M059J (cell line): ENCODE measurements around the gene SCNM1. TPM values are rescaled to one million over a fixed set of nuclear protein-coding genes. Genes with fewer than 3 reads are reported as not detected.
"Not testable (repeated sequence)": the region's sequence is repeated elsewhere in the genome, so short reads cannot be mapped to it uniquely, and the experiment has no call there.

Experiments used
- DNase-seq: peaks from one replicate; pipeline ENCODE4 v3.0.0-alpha.2; 2012; ENCODE audit warnings: low read depth
- total RNA-seq: library from RNA; depleted of rRNA; stranded (reverse); fragments of >200 nt; shearing (Covaris generic); gene quantifications from 2 replicates; pipeline ENCODE4 v1.2.3, GENCODE V29; 2014; rRNA removed

Gene SCNM1
- total RNA-seq, 1 experiment from 2014 or later: 92.2 TPM

DNA sequence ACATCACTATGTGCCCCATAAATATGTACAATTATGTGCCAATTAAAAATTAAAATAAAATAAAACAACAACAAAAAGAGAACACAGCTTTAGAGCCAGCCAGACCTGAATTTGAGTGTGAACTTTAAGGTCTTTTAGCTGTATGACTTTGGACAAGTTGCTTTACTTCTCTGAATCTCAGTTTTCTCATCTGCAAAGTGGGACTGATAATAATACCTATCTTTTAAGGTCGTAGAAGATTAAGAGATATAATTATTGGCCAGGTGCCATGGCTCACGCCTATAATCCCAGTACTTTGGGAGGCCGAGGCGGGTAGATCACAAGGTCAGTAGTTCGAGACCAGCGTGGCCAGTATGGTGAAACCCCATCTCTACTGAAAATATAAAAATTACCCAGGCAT is 27.4 kb downstream of the SCNM1 start:
- DNase-seq: no peak

DNA sequence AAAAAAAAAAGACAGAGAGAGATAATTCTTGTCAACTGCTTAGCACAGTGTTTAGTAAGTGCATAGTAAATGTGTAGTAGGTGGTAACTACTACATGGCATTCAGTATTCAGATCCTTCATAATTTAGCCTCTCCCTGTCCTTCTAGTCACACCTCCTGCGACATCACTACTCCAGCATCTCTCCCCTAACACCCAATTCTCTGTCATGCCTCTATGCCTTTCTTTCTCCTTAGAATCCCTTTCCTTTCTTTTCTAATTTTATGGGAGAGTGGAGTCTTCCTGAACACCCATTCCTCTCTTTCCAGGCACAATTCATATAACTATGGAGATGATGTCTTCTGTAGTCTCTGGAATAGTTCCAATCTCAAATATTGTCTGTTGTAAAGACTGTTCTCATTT is 27.9 kb downstream of the SCNM1 start:
- peak; percentile 20 for DNase-seq

DNA sequence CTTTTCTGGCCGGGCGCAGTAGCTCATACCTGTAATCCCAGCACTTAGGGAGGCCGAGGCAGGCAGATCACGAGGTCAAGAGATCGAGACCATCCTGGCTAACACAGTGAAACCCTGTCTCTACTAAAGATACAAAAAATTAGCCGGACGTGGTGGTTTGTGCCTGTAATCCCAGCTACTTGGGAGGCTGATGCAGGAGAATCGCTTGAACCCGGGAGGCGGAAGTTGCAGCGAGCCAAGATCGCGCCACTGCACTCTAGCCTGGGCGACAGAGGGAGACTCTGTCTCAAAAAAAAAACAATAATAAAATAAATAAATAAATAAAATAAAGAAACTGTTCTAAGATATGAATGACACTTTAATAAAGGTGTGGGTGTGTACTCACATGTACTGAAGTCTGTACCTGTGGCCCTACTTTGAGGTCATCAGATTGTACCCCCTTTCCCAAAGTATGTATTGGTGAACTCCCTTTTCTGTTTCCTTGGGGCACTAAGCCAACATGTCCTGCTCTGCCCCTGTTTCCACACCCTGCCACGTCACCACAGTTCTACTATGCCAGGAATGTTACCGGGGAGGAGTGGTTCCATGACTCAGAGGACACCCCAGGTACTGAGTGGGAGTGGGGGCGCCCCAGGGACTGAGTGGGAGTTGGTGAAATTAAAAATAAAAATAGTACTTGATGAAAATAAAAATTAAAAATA is 29.1 kb downstream of the SCNM1 start:
- DNase-seq: peak; percentile 98

DNA sequence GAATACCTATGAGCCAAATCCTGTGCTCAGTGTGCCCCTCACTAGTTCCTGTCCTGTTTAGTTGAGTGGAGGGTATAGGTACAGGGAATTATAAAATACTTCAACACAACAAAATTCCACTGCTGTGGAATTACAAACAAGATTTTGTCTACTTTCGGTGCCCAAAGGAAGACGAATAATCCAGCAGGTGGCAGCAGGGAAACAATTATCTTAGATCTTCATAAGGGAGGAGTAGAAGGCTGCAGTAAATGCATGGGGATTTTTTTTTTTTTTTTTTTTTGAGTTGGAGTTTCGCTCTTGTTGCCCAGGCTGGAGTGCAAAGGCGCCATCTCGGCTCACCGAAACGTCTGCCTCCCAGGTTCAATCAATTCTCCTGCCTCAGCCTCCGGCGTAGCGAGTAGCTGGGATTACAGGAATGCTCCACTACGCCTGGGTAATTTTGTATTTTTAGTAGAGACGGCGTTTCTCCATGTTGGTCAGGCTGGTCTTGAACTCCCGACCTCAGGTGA is 30.4 kb downstream of the SCNM1 start:
- peak; percentile 94 for DNase-seq

DNA sequence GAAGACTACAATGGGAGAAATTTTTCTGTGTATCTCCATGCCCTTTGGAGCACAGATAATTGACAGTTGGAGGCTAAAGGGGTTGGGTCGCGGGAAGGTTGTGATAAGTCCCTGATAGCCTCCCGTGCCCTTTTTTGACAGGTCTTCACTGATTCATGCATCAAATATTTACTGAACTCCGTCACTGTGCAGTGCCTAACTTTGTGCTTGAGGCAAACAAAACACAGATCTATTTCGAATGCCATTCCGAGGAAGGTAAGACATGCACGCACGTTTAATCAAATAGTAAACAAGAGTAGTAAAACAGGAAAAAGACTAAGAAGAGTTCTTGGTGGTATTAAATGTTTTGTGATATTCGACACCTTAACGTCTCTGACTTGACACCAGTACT is 31.9 kb downstream of the SCNM1 start:
- DNase-seq: no peak

DNA sequence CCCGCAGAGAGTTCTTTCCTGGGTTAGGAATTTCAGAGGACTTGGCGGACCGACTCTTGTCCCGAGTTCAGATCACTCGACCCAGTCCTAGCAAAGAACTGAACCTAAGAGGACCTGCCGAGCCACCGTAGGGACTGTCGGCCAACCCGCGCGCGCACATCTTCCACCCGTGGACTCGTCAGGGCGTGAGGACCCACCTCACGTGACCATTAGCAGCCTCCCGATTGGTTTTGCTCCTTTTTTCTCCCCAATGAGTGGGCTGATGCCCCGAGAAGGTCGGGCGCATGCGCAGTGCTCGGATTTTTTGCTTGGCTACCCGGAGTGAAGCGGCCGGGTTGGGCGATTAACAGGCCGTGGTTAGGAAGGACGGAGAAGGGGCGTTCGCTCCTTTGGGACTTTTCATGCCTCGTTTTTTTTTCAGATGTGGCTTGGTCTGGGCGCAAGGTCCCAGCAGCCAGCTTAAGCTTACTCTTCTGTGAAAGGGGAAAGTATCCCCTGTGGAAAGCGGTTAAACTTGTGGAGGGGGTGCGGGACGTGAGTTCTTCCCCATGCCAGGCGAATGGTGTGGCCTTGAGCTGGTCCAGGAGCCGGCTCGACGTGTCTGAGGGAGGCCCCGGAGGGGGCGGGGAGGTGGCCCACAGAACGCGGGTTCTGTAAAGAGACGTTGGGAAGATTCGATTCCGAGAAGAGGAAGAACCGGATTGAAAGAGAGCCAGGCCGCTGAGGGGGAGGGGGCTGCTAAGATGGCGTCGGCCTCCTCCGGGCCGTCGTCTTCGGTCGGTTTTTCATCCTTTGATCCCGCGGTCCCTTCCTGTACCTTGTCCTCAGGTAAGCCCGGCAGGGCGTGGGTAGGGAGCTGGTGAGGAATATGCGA is 32.5 kb downstream of the SCNM1 start, which contains the start of gene PIP5K1A:
TSS of gene PIP5K1A (plus strand) at position 299 of the 874 bp plus-strand sequence. CDS start at position 744, 445 bp downstream.
- peak; percentile 99 for DNase-seq

DNA sequence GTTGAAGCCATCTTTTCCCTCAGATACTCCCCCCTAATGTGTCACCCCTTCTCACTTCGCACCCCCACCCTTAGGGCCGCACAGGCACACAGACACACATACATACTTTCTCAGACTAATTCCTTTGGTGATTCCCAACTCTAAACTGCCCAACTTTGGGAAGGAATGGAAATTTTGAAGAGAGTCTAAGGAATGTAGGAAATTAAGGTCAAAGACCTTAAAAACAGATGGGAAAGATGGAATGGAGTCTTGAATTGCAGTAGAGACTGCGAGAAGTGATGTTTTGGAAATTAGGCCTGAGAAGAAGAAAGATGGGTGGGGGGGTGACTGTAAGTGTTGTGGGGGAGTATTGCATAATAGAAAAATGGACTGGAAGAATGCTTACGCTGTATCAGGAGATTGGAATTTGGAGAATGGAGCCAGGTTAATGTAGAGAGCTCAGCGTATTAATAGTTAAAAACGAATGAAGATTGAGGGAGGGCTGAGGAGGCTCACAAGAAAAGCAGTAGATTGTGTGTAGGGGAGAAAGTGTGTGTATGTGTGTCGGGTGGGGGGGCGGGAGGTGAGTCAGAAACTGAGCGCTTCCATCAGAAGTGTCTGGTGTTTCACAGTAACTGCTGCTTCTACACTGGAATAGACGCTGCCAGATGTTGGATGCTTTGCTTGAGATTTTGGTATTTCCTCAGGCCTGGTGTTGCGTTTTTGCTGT is 34.1 kb downstream of the SCNM1 start:
- peak; percentile 86 for DNase-seq

DNA sequence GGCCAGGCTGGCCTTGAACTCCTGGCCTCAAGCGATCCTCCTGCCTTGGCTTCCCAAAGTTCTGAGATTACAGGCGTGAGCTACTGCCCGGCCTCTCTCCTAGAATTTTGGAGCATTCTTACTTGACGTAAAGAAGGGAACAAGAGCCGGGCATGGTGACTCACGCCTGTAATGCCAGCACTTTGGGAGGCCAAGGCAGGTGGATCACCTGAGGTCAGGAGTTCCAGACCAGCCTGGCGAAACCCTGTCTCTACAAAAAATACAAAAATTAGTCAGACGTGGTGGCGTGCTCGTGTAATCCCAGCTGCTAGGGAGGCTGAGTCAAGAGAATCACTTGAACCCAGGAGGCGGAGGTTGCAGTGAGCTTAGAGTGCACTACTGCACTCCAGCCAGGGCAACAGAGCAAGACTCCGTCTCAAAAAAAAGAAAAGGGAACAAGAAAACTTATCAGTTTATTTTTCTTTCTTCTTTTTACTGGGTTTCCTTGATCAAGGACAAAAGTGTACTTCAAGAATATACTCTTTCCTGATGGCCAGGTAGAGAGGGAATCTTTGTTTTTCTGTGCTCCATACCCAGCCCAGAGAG is 39.5 kb downstream of the SCNM1 start:
- not testable (repeated sequence) for DNase-seq

DNA sequence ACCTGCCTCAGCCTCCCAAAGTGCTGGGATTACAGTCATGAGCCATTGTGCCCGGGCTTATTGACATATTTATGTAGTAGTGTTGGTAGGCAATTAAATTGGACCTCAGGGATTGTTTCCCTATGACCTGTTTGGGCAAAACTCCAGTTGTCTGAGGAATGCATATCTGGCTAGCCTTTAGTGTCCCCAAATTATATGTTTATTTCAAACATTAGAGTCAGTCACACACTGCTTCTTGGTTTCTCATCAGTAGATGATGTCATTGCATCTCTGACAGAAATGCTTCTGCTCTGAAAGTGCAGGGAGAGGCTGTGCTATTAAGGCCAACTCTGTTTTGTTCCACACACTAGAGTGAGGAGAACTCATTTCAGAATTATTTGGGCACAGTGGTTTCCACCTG is 44.9 kb downstream of the SCNM1 start:
- peak; percentile 94 for DNase-seq

DNA sequence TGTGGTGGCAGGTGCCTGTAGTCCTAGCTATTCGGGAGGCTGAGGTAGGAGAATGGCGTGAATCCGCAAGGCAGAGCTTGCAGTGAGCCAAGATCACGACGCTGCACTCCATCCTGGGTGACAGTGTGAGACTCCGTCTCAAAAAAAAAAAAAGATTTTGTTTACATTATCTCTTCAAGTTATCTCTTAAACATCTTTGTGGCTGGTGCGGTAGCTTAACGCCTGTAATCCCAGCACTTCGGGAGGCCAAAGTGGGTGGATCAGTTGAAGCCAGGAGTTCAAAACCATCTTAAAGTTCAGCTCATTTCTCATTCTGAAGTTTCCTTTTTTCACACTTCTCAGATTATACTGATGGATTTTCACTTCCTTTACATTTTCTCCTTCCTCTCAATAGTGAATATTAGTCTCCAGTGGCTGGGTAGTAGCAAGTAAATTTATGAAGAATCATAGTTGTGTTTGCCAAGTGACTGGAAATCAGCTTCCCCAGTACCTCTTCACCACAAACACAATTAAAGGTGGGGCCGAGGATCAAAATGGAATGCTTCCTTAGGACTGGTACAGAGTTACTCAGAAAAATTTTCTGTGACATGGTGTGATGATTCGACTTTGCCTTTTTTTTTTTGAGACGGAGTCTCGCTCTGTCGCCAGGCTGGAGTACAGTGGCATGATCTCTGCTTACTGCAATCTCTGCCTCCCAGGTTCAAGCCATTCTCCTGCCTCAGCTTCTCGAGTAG is 46.2 kb downstream of the SCNM1 start:
- DNase-seq: peak; percentile 31

DNA sequence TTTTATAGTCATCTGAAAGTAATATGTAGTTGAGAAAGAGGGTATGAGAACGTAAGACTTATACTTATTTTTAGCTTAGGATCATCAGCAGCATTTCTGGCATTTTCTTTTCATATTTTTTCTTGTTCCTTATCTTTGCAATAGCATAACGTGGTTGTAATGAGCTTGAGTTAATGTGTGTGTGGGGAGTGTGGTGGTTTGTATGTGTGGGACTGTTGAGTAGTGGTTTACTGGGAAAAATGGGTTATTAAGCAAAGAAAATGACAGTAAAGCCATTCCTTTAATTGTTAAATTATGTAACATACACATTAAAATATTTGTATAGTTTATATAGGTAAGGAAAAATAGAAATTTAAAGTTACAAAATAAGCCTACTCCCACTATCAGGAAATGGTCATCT is 47.6 kb downstream of the SCNM1 start:
- no peak for DNase-seq

Other genes with a start within 250 kb of the SCNM1 start
- gene SETDB1, start 239.8 kb upstream of the SCNM1 start, total RNA-seq: 27.8 and 31.6 TPM in 2 replicates
- 156 and 178 TPM in 2 replicates for gene CERS2, start 191.3 kb upstream of the SCNM1 start, total RNA-seq
- gene ANXA9, start 183.9 kb upstream of the SCNM1 start, total RNA-seq: 0.25 TPM in 1 of 2 replicates, not detected in the other
- gene MINDY1, start 159.2 kb upstream of the SCNM1 start, total RNA-seq: 7.0 and 8.9 TPM in 2 replicates
- 21.4 and 26.6 TPM in 2 replicates for gene PRUNE1, start 157.7 kb upstream of the SCNM1 start, total RNA-seq
- 0.10 and 0.17 TPM in 2 replicates for gene BNIPL, start 129.6 kb upstream of the SCNM1 start, total RNA-seq
- gene C1orf56, start 118.4 kb upstream of the SCNM1 start, total RNA-seq: 2.3 and 3.6 TPM in 2 replicates
- 56.2 and 65.4 TPM in 2 replicates for gene CDC42SE1, start 106.5 kb upstream of the SCNM1 start, total RNA-seq
- gene MLLT11, start 105.7 kb upstream of the SCNM1 start, total RNA-seq: 43.2 and 46.5 TPM in 2 replicates
- gene GABPB2, start 95.4 kb upstream of the SCNM1 start, total RNA-seq: 6.2 and 11.4 TPM in 2 replicates
- 0.12 and 0.79 TPM in 2 replicates for gene SEMA6C, start 19.5 kb upstream of the SCNM1 start, total RNA-seq
- gene TNFAIP8L2, start 9.5 kb upstream of the SCNM1 start, total RNA-seq: not detected in 2 replicates
- 7.6 and 9.7 TPM in 2 replicates for gene LYSMD1, start 242 bp upstream of the SCNM1 start, total RNA-seq
- not detected in 2 replicates for gene TMOD4, start 9.8 kb downstream of the SCNM1 start, total RNA-seq
- gene VPS72, start 24.1 kb downstream of the SCNM1 start, total RNA-seq: 76.6 and 84.3 TPM in 2 replicates
- gene PIP5K1A, start 32.4 kb downstream of the SCNM1 start, total RNA-seq: 78.6 and 82.6 TPM in 2 replicates
- gene PSMD4, start 88.6 kb downstream of the SCNM1 start, total RNA-seq: 285 and 291 TPM in 2 replicates
- gene ZNF687, start 116.2 kb downstream of the SCNM1 start, total RNA-seq: 14.3 and 27.3 TPM in 2 replicates
- 40.7 and 52.2 TPM in 2 replicates for gene PI4KB, start 161.3 kb downstream of the SCNM1 start, total RNA-seq
- gene RFX5, start 181.1 kb downstream of the SCNM1 start, total RNA-seq: 57.6 and 67.2 TPM in 2 replicates
- gene SELENBP1, start 206.6 kb downstream of the SCNM1 start, total RNA-seq: 2.6 and 4.5 TPM in 2 replicates
- 503 and 619 TPM in 2 replicates for gene PSMB4, start 233.4 kb downstream of the SCNM1 start, total RNA-seq